Activated CD4-positive, alpha-beta T cell treated with anti-CD3 and anti-CD28 coated beads, Interleukin-2, amount 50 U/mL, for 24 hours (primary cell): ENCODE results near the gene ACBD5.
"Not testable (repeated sequence)": the region's sequence is repeated elsewhere in the genome, so short reads cannot be mapped to it uniquely, and the experiment has no call there.

Experiments used
- DNase-seq, 2 donors: peaks; one replicate each; pipeline ENCODE4 v3.0.0-alpha.2; 2020; ENCODE audit warnings: low read depth in 1 of 2, low spot score in 1 of 2

Gene ACBD5, protein sequence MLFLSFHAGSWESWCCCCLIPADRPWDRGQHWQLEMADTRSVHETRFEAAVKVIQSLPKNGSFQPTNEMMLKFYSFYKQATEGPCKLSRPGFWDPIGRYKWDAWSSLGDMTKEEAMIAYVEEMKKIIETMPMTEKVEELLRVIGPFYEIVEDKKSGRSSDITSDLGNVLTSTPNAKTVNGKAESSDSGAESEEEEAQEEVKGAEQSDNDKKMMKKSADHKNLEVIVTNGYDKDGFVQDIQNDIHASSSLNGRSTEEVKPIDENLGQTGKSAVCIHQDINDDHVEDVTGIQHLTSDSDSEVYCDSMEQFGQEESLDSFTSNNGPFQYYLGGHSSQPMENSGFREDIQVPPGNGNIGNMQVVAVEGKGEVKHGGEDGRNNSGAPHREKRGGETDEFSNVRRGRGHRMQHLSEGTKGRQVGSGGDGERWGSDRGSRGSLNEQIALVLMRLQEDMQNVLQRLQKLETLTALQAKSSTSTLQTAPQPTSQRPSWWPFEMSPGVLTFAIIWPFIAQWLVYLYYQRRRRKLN

DNA sequence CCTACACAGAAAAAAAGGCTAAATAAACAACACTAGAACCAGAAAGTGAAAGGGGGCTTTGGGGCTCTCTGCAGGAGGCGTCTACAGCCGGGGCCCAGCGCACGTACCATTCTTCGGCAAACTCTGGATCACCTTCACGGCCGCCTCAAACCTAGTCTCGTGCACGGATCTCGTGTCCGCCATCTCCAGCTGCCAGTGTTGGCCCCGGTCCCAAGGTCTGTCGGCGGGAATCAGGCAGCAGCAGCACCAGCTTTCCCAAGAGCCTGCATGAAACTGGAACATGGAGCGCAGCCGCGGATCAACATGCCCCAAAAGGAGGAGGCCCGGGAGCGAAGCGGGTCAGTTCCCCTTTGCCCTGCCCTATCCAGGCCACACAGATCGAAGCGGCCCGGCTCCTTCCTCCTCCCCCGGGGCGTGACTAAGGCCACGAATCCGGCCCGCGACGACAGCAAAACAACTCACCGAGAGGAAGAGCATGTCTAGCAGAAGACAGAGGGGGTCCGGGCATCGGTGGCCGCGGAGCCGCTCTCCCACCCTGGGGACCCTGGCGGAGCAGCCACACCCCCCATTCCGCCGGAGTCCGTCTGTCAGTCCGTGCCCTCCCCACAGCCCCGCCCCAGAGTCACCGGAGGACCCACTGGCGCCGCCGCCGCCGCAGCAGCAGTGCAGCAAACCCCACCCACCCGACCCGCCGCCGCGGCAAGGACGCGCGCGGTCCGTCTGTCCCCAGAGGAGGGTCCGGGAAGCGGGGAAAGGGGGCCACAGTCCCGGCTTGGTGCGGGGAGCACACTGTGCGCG lies at the start of gene ACBD5:
ACBD5 (minus strand) TSS at position 586 of the 798 bp plus-strand sequence; CDS start at position 477, 109 bp downstream.
- DNase-seq: peak; percentile 53 to 67

DNA sequence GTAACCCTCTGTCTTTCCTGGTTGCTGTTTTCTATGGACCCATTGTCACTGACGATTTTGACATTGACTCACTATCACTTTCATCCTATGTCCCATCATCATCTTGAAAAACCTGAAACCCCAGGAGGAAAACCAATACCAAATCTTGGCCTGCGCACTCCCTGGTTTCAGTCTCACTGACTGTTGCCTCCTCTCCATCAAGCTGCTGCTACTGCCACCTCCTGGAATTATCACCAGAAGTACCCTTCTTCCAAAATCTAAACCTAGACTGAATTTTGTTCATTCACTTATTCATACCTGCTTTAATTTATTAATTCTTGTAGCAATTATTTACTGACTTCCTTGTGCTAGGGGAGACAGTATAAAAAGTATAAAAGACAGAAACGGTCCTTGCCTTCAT lies 44.5 kb upstream of the ACBD5 start:
- DNase-seq: peak in 1 of 2 donors; percentile 24

DNA sequence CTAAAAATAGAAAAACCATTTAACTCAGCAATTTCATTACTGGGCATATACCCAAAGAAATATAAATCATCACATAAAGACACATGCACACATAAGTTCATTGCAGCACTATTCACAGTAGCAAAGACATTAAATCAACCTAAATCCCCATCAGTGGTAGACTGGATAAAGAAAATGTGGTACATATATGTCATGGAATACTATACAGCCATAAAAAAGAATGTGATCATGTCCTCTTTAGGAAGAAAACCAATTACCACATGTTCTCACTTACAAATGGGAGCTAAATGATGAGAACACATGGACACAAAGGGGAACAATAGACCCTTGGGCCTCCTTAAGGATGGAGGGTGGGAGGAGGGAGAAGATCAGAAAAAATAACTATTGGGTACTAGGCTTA lies 36.0 kb upstream of the ACBD5 start:
- no peak for DNase-seq

DNA sequence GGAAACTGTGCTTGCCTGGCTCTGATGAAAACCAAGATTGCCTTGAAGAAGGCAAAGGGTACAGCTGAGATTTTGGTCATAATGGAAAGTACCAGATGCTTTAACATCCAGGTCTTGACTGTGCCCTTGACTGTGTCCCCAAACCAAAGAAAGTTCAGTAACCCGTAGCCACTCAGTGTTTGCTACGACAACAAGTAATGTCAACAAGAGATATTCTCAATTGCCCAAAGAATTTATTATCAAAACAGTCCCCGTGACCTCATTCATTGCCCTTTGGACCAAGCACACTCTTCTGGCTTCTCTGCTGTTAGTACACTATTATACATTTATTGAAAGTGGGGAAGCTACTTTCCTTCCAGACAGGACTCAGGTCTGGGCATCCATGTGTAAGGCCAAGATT lies 25.4 kb upstream of the ACBD5 start:
- DNase-seq: not testable (repeated sequence)

DNA sequence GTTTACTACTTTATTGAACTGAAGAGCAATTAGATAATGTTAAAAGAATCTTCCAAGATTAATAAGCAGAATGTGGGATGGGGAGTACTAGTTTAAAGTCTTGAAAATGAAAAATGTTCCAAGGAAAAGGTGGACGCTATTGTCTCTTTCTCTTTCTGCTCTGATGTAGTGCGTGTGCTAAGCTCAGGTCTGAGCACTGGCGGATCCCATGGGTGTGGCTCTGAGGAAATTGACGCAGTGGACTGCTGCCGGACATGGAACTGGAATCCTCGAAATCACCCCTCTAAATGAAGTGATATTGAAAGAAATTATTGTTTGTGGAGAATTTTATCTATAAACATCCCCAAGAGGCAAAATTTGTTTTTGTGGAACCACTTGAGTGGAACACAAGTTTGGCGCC lies 22.2 kb upstream of the ACBD5 start:
- not testable (repeated sequence) for DNase-seq

DNA sequence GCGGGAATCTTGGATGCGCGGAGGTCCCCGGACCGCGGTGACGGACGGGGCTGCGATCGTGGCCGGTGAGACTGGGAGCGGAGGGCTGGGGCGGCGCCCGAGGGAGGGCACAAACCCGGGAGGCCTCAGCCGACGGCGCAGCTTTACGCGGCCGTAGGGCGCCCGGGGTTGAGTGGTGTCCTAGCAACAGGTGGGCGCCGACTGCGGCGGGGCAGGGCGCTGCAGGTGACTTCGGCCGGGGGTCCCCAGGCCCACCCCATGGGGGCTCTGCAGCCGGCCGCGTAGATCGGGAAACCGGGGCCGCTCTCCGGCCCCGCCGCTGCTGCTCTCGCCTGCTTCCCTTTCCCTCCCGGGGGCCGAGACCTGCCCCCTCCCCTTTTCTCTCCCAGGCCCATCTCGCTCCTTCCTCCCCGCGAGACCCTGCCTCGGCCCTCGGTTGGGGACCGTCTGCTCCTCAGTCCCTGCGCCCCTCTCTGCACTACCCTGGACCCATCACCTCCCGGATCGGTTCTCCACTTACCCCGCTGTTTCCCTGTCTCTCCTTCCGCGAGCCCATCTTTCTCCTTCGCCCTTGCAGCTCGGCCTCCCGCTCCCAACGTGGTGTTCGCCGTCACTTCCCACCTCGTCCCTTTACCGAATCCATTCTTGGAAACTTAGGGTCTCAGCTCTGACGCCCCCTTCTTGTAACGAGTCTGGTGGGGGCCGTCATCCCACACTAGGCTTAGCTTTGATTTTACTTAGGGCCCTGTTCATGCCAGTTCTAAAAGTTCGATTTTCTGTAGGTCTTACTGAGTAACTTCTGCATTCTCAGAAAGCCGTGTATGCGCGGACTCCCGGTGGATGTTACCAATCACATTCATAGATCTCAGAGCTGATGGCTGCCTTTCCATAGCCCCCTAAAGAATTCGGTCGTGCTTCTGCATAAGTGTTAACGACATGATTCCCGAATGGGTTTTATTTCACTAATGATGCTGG lies 18.5 kb upstream of the ACBD5 start:
- DNase-seq: no peak

DNA sequence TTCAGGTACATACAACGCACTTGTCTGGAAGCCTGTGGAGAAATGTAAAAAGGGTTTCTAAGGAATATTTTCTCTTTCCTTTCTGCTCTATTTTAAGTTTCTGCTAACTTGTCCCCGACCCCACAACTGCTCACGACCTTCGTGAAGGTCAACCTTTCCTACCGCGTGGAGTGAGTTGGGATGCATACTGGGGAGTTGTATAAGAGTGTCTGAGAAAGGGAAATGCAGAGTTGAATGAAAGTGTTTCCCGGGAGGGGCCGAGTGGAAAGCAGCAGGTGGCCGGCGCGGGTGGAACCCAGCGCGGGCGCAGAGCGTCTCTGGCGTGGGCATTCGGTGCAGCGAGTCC lies 17.9 kb upstream of the ACBD5 start:
- no peak for DNase-seq

DNA sequence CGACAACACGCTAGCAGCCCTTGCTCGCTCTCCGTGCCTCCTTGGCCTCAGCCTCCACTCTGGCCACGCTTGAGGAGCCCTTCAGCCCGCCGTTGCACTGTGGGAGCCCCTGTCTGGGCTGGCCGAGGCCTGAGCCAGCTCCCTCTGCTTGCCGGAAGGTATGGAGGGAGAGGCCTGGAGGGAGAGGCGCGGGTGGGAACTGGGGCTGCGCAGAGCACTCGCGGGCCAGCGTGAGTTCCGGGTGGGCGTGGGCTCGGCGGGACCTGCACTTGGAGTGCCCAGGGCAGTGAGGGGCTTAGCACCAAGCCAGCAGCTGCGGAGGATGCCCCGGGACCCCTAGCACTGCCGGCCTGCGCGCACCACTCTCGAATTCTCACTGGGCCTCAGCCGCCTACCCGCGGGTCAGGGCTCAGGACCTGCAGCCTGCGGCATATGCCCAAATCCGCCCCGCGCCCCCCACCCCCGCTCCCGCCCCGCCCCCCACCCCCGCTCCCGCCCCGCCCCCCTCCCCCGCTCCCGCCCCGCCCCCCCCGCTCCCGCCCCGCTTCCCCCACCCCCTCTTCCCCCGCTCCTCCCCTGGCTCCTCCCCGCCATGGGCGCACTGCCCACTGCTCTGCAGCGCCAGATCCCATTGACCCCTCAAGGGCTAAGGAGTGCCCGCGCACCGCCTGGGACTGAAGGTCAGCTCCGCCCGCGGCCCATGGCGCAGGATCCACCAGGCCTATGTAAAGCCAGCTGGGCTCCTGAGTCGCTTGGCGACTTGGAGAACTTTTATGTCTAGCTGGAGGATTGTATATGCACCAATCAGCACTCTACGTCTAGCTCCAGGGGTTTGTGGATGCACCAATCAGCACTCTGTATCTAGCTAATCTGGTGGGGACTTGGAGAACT lies 15.9 kb upstream of the ACBD5 start:
- DNase-seq: no peak

DNA sequence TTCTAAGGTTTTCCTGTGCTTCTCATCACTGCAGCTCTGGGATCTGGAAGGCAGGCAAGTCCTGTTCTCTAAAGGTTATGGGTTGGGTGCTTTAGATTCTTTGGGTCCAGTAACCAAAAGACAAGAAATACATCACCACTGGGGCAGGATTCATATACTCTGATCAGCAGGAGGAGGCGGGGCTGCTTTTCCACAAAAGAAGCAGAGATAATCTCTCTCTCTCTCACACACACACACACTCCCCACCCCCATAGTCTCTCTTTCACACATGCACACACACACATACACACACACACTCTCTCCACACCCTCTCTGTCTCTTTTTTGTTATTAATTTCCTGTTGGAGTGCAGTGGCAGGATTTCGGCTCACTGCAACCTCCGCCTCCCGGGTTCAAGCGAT lies 13.0 kb upstream of the ACBD5 start:
- DNase-seq: no peak

DNA sequence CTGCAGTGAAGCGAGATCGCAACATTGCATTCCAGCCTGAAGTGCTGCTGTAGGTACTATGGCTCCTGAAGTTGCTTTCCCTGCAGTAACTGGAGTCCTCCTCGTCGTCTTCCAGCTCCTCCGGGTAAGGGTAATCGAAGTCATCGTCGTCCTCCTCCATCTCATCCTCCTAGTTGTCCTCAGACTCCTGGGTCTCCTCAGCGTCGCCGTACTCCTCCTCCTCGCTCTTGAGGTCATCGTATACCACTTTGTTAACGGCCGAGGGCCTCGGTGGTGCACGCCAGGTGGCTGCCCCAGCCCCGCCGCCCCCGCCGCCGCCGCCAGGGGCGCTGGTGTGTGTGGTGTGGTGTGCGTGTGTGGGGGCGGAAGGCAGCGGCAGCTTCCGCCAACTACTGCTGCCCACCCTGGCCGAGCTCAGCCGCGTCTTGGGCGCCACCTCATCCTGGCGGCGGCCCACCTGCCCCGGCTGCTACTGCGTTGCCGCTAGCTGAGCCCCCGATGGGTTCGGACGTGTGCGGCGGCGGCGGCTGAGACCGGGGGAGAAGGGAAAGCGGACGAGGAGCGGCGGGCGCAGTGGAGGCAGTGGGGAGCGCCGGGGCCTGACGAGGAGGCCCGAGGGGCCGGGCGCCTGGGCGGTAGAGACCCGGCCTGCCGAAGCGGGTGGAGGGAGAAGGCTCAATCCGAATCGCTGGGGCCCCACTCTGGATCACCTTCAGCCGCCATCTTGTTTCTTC lies 11.8 kb upstream of the ACBD5 start:
- DNase-seq: peak; percentile 68 to 75

DNA sequence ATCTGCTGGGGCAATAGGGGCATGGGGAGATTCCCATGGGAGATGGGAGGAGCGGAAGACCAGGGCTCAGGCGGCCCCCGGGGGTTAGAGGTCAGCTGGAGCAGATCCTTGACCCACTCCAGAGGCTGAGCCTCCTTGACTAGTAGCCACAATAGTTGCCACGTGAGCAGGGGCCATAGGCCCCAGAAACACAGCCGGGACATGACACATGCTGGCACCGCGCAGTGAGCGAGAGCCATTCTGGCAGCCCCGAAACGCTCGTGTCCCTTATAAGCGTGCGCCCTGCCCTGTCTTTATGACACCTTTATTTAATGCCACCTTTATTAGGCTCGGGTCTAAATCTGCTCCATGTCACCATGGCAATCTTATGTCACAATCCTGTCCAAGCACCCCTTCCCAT lies 11.0 kb upstream of the ACBD5 start:
- no peak for DNase-seq

DNA sequence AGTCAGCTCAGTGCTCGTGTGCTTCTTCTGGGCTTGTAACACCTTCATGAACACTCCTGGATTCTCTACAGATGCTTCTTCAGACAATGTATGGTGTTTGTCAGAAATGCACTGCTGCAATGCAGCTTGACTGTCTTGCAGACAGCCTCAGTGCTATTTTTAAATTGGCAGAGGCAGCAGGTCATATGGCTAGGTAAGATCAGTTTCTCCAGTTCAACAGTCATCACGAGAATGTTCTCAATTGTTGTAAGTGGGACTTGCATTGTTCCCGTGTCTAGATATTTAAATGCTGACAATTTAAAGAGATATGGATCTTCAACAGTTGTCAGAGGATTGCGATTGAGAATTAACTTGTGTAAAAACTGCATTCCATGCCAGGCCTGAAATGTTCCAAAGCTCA lies 7.6 kb upstream of the ACBD5 start:
- no peak for DNase-seq

DNA sequence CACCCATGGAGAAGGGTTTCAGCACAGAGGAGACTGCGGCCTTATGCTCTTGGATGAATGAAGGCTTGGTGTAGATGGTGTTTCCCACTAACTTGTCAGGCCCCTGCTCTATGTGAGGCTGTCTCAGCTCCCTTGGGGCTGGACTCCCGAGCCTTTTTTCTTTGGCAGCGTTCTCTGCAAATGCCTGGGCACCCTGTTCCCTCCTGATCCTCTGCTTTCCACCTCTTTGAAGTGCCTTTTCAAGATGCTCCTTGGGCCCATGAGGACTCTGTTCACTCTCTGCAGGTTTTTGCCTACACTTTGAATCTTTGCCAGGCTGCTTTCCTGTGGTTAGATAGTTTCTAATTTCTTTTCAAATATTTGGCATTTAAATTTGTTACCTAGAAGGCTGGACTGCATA lies 6.8 kb upstream of the ACBD5 start:
- DNase-seq: no peak

DNA sequence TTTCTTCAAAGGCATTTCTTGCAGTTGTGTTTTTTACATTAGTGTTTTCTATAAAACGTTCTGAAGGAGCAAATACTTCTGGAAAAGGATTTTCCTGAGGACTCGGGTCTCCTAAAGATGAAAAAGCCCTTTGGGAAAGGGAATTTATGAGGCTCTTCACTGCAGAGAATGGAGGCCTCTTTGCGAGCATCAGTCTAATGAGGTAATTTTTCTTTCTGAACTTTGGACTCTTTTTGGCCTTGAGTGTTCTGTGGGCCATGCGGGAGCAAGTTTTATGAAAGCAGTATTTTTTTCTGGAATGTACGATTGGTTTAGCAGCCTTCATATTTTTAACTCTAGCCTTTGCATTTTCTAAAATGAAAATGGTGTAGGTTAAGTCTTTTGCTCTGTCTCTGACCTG lies 6.4 kb upstream of the ACBD5 start:
- no peak for DNase-seq

DNA sequence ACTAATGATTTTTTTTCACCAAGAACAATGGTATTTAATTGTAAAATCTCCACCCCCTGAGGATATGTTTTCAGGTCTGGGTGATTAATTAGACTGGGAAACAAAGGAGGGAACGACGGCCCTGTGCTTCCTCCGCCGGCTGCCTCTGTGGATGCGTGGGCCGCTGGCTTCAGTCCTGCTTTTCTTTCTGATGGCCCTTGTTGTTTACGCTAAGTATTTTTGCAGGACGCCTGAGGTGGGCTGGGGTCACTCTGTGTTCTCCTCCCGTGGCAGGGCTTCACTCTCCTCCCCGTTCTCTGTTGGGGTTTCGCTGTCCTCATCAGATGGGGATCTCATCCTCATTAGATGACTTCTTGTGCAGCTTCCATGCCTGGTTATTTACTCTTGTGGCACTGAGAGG lies 5.2 kb upstream of the ACBD5 start:
- no peak for DNase-seq

DNA sequence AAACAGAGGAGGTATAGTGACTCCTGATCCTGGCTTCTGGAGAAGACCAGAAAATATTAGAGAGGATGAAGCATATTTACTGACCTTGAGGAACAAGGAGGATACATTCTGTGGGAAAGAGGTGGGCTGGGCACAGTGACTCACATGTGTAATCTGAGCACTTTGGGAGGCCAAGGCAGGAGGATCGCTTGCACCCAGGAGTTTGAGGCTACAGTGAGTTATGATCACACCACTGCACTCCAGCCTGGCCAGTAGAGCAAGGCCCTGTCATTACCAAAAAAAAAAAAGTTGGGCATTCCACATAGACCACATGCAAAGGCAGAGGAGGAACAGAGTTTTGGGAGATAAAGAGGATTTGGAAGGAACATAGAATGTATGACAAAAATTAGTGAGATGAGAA lies 4.4 kb upstream of the ACBD5 start:
- no peak for DNase-seq

DNA sequence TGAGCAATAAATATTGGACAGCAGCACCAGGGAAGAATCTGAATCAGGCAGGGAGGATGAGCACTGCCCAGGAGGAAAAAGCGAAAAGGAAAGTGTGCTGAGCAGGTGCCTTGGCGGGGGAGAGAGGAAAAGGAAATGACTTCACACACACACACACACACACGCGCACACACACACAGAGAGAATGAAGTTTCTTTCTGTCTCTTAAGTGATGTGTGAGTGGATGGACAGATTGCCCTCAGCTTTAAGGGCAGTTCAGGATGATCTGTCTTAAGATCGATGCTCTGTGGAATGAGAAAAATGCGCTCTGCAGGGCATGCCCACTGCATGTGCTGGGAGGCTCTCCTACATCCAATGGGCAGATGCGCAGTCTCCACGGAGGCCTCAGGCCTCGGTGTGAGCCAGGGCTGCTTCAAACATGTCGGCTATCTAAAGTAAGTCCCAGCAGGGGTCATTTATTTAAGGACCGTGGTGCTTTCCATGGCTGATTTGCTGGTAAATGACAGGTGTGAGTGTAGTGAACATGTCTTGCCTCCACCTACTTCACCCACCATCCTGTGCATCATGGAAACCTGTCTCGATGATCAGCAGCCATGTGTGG lies 2.5 kb upstream of the ACBD5 start:
- peak; percentile 33 to 71 for DNase-seq

DNA sequence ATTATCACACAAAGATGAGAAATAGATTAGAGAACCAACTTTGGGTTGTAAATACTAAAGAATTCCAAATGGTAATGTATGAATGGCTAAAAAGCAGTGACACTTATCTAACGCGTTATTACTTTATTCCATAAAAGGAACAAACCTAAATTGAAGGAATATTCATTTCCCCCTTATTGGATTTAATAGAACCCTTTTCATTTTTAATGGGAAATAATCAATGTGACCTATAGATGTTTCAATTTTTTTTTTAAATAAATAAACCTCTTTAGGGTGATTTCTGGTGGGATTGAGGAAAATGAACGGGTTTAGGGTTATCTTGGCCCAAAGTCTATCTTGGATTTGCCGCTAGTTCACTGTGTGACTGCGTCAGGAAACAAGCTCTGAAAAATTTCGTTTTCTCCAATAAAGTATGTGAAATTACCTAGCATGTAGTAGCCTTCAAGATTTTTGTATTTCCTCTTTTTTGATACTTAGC lies 1.9 kb upstream of the ACBD5 start:
- no peak for DNase-seq
